ENCODE results near the gene ZBTB46. TPM values are rescaled to one million over a fixed set of nuclear protein-coding genes. Genes with fewer than 3 reads are reported as not detected.
A peak's percentile ranks its signal among the peaks of the same experiment; 100 is the strongest.

The ZBTB46 gene
- total and polyA plus RNA-seq, 2 experiments from 2014 or later: 2.0 to 4.0 TPM

GRCh38 chr20:63697868-63698545 lies 133.1 kb downstream of the ZBTB46 start:
- Histone ChIP-seq H3K79me2 (no peaks in the 10 kb centered on the region), H3K4me2 (no peak overlapping the region), H3K4me1 (ENCODE audit: insufficient read depth) (peaks cover 10% of the 10 kb centered on the region), H3K27ac (no peak overlapping the region), H3K4me3 (no peak overlapping the region), H3K36me3 (replicated peaks; ENCODE audit: insufficient read depth, low read depth) (no peaks in the 10 kb centered on the region), H3K27me3 (no peaks in the 10 kb centered on the region), H4K20me1 (ENCODE audit: insufficient read depth, poor library complexity, severe bottlenecking) (no peaks in the 10 kb centered on the region), H3K9me2 (replicated peaks; ENCODE audit: insufficient read depth) (no peaks in the 10 kb centered on the region), H3K9me3 (ENCODE audit: low read depth) (no peaks in the 10 kb centered on the region), H2AFZ (no peak overlapping the region)
- no peak for TF ChIP-seq EZH2 (IDR thresholded peaks at IDR 0.05; ENCODE audit: borderline replicate concordance)
- TF ChIP-seq EZH2phosphoT487 (IDR thresholded peaks at IDR 0.05; ENCODE audit: low read depth, severe bottlenecking, unreplicated experiment): no peak
- TF ChIP-seq, protein P1, sequence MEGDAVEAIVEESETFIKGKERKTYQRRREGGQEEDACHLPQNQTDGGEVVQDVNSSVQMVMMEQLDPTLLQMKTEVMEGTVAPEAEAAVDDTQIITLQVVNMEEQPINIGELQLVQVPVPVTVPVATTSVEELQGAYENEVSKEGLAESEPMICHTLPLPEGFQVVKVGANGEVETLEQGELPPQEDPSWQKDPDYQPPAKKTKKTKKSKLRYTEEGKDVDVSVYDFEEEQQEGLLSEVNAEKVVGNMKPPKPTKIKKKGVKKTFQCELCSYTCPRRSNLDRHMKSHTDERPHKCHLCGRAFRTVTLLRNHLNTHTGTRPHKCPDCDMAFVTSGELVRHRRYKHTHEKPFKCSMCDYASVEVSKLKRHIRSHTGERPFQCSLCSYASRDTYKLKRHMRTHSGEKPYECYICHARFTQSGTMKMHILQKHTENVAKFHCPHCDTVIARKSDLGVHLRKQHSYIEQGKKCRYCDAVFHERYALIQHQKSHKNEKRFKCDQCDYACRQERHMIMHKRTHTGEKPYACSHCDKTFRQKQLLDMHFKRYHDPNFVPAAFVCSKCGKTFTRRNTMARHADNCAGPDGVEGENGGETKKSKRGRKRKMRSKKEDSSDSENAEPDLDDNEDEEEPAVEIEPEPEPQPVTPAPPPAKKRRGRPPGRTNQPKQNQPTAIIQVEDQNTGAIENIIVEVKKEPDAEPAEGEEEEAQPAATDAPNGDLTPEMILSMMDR (IDR thresholded peaks at IDR 0.05; ENCODE audit: poor library complexity): no peak
- 92% methylated on average over 40 of the region's 40 CpGs for WGBS (ENCODE audit: low lambda C conversion rate, missing lambda C conversion rate)
- no peak for DNase-seq (ENCODE audit: low spot score)

DNA sequence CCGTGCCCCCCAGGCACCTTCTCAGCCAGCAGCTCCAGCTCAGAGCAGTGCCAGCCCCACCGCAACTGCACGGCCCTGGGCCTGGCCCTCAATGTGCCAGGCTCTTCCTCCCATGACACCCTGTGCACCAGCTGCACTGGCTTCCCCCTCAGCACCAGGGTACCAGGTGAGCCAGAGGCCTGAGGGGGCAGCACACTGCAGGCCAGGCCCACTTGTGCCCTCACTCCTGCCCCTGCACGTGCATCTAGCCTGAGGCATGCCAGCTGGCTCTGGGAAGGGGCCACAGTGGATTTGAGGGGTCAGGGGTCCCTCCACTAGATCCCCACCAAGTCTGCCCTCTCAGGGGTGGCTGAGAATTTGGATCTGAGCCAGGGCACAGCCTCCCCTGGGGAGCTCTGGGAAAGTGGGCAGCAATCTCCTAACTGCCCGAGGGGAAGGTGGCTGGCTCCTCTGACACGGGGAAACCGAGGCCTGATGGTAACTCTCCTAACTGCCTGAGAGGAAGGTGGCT lies 133.7 kb downstream of the ZBTB46 start:
- Histone ChIP-seq H3K9me2 (replicated peaks; ENCODE audit: insufficient read depth) (no peaks in the 10 kb centered on the region), H3K4me3 (no peak overlapping the region), H3K4me2 (peak overlapping the region; percentile 86), H4K20me1 (ENCODE audit: insufficient read depth, poor library complexity, severe bottlenecking) (no peaks in the 10 kb centered on the region), H3K79me2 (no peaks in the 10 kb centered on the region), H3K4me1 (ENCODE audit: insufficient read depth) (peaks cover 10% of the 10 kb centered on the region), H3K9me3 (ENCODE audit: low read depth) (no peaks in the 10 kb centered on the region), H3K27ac (no peak overlapping the region), H3K36me3 (replicated peaks; ENCODE audit: insufficient read depth, low read depth) (no peaks in the 10 kb centered on the region), H3K27me3 (no peaks in the 10 kb centered on the region), H2AFZ (no peak overlapping the region)
- DNase-seq (ENCODE audit: low spot score): no peak
- TF ChIP-seq, protein P1 (IDR thresholded peaks at IDR 0.05; ENCODE audit: poor library complexity): no peak
- TF ChIP-seq EZH2phosphoT487 (IDR thresholded peaks at IDR 0.05; ENCODE audit: low read depth, severe bottlenecking, unreplicated experiment) (no peak), EZH2 (IDR thresholded peaks at IDR 0.05; ENCODE audit: borderline replicate concordance) (no peak)
- WGBS (ENCODE audit: low lambda C conversion rate, missing lambda C conversion rate): 81% methylated on average over 7 of the region's 7 CpGs

- no peak within 1 kb of the TSS for H2AFZ ChIP-seq
- no peaks in the 10 kb centered on the region for H3K9me2 ChIP-seq (replicated peaks; ENCODE audit: insufficient read depth)
- peaks cover 10% of the 10 kb centered on the region for H3K4me1 ChIP-seq (ENCODE audit: insufficient read depth)
- no peaks in the 10 kb centered on the region for H3K9me3 ChIP-seq (ENCODE audit: low read depth)
- no peak within 1 kb of the TSS for H3K4me3 ChIP-seq
- no peaks in the 10 kb centered on the region for H3K36me3 ChIP-seq (replicated peaks; ENCODE audit: insufficient read depth, low read depth)
- no peaks in the 10 kb centered on the region for H3K79me2 ChIP-seq
- no peaks in the 10 kb centered on the region for H3K27me3 ChIP-seq
- DNase-seq (ENCODE audit: low spot score): no peak
- no peak within 1 kb of the TSS for H3K27ac ChIP-seq
- no peaks in the 10 kb centered on the region for H4K20me1 ChIP-seq (ENCODE audit: insufficient read depth, poor library complexity, severe bottlenecking)
- TF ChIP-seq EZH2phosphoT487 (IDR thresholded peaks at IDR 0.05; ENCODE audit: low read depth, severe bottlenecking, unreplicated experiment) (no peak), EZH2 (IDR thresholded peaks at IDR 0.05; ENCODE audit: borderline replicate concordance) (no peak)
- TF ChIP-seq, protein P1 (IDR thresholded peaks at IDR 0.05; ENCODE audit: poor library complexity): no peak
- H3K4me2 ChIP-seq: peak within 1 kb of the TSS; percentile 86
- WGBS (ENCODE audit: low lambda C conversion rate, missing lambda C conversion rate): 17% methylated on average over 52 of the region's 52 CpGs
These were observed 134.3 kb downstream of the ZBTB46 start, which contains the start of gene TNFRSF6B for GRCh38 chr20:63696628-63697356. Gene TNFRSF6B, plus strand, starts transcription at chr20:63696652. Its CDS starts 116 bp downstream, at chr20:63696768.

Measured in hepatocyte (in vitro differentiated cells).